Endothelial cell (in vitro differentiated cells): Measurements from ENCODE around the gene NPSR1. TPM values are rescaled to one million over a fixed set of nuclear protein-coding genes. Genes with fewer than 3 reads are reported as not detected.

Experiments
- DNase-seq: peaks from one replicate; pipeline ENCODE4 v3.0.0; 2021; ENCODE audit warnings: low spot score
- H3K27ac Mint-ChIP-seq: one replicate; pipeline ENCODE4 v1.8.0; 2021; ENCODE audit warnings: mixed read lengths, inconsistent platforms; ENCODE audit not compliant: unreplicated experiment
- H3K27me3 Mint-ChIP-seq: one replicate; pipeline ENCODE4 v1.8.0; 2021; ENCODE audit warnings: mild to moderate bottlenecking, moderate library complexity, mixed read lengths, inconsistent platforms; ENCODE audit not compliant: unreplicated experiment
- H3K36me3 Mint-ChIP-seq: one replicate; pipeline ENCODE4 v1.8.0; 2021; ENCODE audit warnings: mild to moderate bottlenecking, low read depth, mixed read lengths, inconsistent platforms; ENCODE audit not compliant: unreplicated experiment
- H3K4me1 Mint-ChIP-seq: one replicate; pipeline ENCODE4 v1.8.0; 2021; ENCODE audit warnings: mild to moderate bottlenecking, mixed read lengths, inconsistent platforms; ENCODE audit not compliant: unreplicated experiment
- H3K4me3 Mint-ChIP-seq: one replicate; pipeline ENCODE4 v1.8.0; 2021; ENCODE audit warnings: mild to moderate bottlenecking, mixed read lengths, inconsistent platforms; ENCODE audit not compliant: unreplicated experiment
- H3K9me3 Mint-ChIP-seq: one replicate; pipeline ENCODE4 v1.8.0; 2021; ENCODE audit warnings: mixed read lengths, inconsistent platforms; ENCODE audit not compliant: unreplicated experiment
- total RNA-seq: library from RNA; stranded (reverse); fragmentation: NEBNext Ultra II Directional; extraction: Animal tissue kit (Norgen Biotek cat#: 25700); gene quantifications from one replicate; pipeline ENCODE4 v1.2.1, GENCODE V29; 2021; ENCODE audit not compliant: unreplicated experiment
- TF ChIP-seq, protein P1 (sequence below): fragments of 200-600 bp; sonication (generic); IDR thresholded peaks from one replicate; pipeline ENCODE4 v1.5.0; 2021; ENCODE audit warnings: antibody characterized with exemption; ENCODE audit not compliant: unreplicated experiment

Gene NPSR1
- total RNA-seq, 1 donor from 2014 or later = not detected

GRCh38 chr7:34821932-34822558 lies 164.0 kb downstream of the NPSR1 start:
- DNase-seq = no peak
- Mint-ChIP-seq H3K27ac (no peak overlapping the region), H3K9me3 (no peaks in the 10 kb centered on the region), H3K36me3 (no peaks in the 10 kb centered on the region), H3K4me1 (peaks cover 6% of the 10 kb centered on the region), H3K4me3 (no peak overlapping the region), H3K27me3 (no peaks in the 10 kb centered on the region)
- TF ChIP-seq, protein P1, sequence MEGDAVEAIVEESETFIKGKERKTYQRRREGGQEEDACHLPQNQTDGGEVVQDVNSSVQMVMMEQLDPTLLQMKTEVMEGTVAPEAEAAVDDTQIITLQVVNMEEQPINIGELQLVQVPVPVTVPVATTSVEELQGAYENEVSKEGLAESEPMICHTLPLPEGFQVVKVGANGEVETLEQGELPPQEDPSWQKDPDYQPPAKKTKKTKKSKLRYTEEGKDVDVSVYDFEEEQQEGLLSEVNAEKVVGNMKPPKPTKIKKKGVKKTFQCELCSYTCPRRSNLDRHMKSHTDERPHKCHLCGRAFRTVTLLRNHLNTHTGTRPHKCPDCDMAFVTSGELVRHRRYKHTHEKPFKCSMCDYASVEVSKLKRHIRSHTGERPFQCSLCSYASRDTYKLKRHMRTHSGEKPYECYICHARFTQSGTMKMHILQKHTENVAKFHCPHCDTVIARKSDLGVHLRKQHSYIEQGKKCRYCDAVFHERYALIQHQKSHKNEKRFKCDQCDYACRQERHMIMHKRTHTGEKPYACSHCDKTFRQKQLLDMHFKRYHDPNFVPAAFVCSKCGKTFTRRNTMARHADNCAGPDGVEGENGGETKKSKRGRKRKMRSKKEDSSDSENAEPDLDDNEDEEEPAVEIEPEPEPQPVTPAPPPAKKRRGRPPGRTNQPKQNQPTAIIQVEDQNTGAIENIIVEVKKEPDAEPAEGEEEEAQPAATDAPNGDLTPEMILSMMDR = no peak

- no peaks in the 10 kb centered on the region for H3K36me3 Mint-ChIP-seq
- H3K4me1 Mint-ChIP-seq = peaks cover 6% of the 10 kb centered on the region
- H3K4me3 Mint-ChIP-seq = no peak overlapping the region
- H3K27ac Mint-ChIP-seq = no peak overlapping the region
- DNase-seq = peak; percentile 70
- TF ChIP-seq, protein P1 = peak; percentile 93
- H3K9me3 Mint-ChIP-seq = no peaks in the 10 kb centered on the region
- H3K27me3 Mint-ChIP-seq = no peaks in the 10 kb centered on the region
Observed at GRCh38 chr7:34823650-34824258, 165.7 kb downstream of the NPSR1 start.

- Mint-ChIP-seq H3K9me3 (no peaks in the 10 kb centered on the region), H3K36me3 (no peaks in the 10 kb centered on the region), H3K27me3 (no peaks in the 10 kb centered on the region), H3K4me3 (no peak overlapping the region), H3K27ac (no peak overlapping the region), H3K4me1 (peaks cover 6% of the 10 kb centered on the region)
- no peak for DNase-seq
- TF ChIP-seq, protein P1 = no peak
Observed at GRCh38 chr7:34825221-34825620, 167.2 kb downstream of the NPSR1 start.

GRCh38 chr7:34830390-34830789 lies 172.4 kb downstream of the NPSR1 start:
- peaks cover 6% of the 10 kb centered on the region for H3K4me1 Mint-ChIP-seq
- TF ChIP-seq, protein P1 = no peak
- no peak overlapping the region for H3K27ac Mint-ChIP-seq
- DNase-seq = no peak
- no peaks in the 10 kb centered on the region for H3K36me3 Mint-ChIP-seq
- H3K4me3 Mint-ChIP-seq = no peak overlapping the region
- no peaks in the 10 kb centered on the region for H3K9me3 Mint-ChIP-seq
- peaks cover 2% of the 10 kb centered on the region for H3K27me3 Mint-ChIP-seq

GRCh38 chr7:34831436-34831835 lies 173.4 kb downstream of the NPSR1 start:
- H3K9me3 Mint-ChIP-seq = no peaks in the 10 kb centered on the region
- H3K27me3 Mint-ChIP-seq = peaks cover 2% of the 10 kb centered on the region
- TF ChIP-seq, protein P1 = no peak
- H3K4me1 Mint-ChIP-seq = peaks cover 2% of the 10 kb centered on the region
- no peaks in the 10 kb centered on the region for H3K36me3 Mint-ChIP-seq
- DNase-seq = no peak
- H3K27ac Mint-ChIP-seq = no peak overlapping the region
- H3K4me3 Mint-ChIP-seq = no peak overlapping the region
